Measurements from ENCODE around the gene FAM161B. TPM values are rescaled to one million over a fixed set of nuclear protein-coding genes. Genes with fewer than 3 reads are reported as not detected.

Gene FAM161B
- total RNA-seq, 1 experiment from 2014 or later, result 1.6 TPM

DNA sequence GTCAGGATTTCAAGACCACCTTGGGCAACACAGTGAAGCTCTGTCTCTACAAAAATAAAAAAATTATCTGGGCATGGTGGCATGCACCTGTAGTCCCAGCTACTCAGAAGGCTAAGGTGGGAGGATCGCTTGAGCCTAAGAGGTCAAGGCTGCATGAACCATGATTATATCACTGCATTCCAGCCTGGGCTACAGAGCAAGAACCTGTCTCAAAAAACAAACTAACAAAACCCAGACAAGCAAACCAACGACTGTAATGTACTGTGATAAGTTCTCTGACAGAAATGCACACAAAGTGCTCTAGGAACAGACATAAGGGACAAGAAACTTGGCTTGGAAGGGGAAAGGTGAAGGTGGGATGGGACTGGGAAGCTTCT, 46.8 kb upstream of the FAM161B start:
- Histone ChIP-seq H3K79me2 (ENCODE audit: insufficient read depth, low read length) (no peaks in the 10 kb centered on the region), H3K36me3 (ENCODE audit: control insufficient read depth in 1 of 2, insufficient read depth in 2 of 2, low read length in 2 of 2) (peaks cover 0 to 4% of the 10 kb centered on the region in 2 experiments; a peak in 1 of 4 replicates), H3K9ac (ENCODE audit: low read length) (no peak overlapping the region), H3K27ac (ENCODE audit: low read depth, low read length) (no peak overlapping the region), H3K4me1 (ENCODE audit: control insufficient read depth in 1 of 2, insufficient read depth in 2 of 2, low read length in 2 of 2) (no peaks in the 10 kb centered on the region), H2AFZ (ENCODE audit: low read depth, low read length, poor library complexity, severe bottlenecking) (no peak overlapping the region), H3K9me2 (ENCODE audit: insufficient read depth) (no peaks in the 10 kb centered on the region), H3K9me3 (ENCODE audit: control insufficient read depth in 1 of 2, insufficient read depth in 1 of 2, low read depth in 1 of 2, low read length in 2 of 2) (no peaks in the 10 kb centered on the region), H3K4me2 (ENCODE audit: low read length) (no peak overlapping the region), H4K20me1 (ENCODE audit: insufficient read depth) (no peaks in the 10 kb centered on the region), H3K27me3 (ENCODE audit: insufficient read depth, low read length) (no peaks in the 10 kb centered on the region), H3K4me3 (replicated peaks in 1 of 2; ENCODE audit: low read depth in 1 of 2, low read length in 2 of 2) (no peak overlapping the region)
- intact Hi-C loops (cut with micrococcal nuclease), result no loop called here
- ATAC-seq, result no peak
- RAD21 ChIA-PET (ENCODE audit: low non-redundant PET in 1 of 2, low total read pairs in 2 of 2, uncharacterized antibody in 2 of 2, unreplicated experiment in 2 of 2), result no interaction called here
- CTCF ChIA-PET, result no interaction called here
- BruUV-seq (replicated peaks), result no TSS peak
- no peak for DNase-seq (ENCODE audit: low read depth, low spot score)
- TF ChIP-seq ZBTB33 (IDR thresholded peaks at IDR 0.05; ENCODE audit: extremely low read depth, insufficient replicate concordance, low read length), result no peak
- TF ChIP-seq, protein P1, sequence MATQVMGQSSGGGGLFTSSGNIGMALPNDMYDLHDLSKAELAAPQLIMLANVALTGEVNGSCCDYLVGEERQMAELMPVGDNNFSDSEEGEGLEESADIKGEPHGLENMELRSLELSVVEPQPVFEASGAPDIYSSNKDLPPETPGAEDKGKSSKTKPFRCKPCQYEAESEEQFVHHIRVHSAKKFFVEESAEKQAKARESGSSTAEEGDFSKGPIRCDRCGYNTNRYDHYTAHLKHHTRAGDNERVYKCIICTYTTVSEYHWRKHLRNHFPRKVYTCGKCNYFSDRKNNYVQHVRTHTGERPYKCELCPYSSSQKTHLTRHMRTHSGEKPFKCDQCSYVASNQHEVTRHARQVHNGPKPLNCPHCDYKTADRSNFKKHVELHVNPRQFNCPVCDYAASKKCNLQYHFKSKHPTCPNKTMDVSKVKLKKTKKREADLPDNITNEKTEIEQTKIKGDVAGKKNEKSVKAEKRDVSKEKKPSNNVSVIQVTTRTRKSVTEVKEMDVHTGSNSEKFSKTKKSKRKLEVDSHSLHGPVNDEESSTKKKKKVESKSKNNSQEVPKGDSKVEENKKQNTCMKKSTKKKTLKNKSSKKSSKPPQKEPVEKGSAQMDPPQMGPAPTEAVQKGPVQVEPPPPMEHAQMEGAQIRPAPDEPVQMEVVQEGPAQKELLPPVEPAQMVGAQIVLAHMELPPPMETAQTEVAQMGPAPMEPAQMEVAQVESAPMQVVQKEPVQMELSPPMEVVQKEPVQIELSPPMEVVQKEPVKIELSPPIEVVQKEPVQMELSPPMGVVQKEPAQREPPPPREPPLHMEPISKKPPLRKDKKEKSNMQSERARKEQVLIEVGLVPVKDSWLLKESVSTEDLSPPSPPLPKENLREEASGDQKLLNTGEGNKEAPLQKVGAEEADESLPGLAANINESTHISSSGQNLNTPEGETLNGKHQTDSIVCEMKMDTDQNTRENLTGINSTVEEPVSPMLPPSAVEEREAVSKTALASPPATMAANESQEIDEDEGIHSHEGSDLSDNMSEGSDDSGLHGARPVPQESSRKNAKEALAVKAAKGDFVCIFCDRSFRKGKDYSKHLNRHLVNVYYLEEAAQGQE (IDR thresholded peaks at IDR 0.05; ENCODE audit: low read depth), result no peak
- TF ChIP-seq CTCF (IDR thresholded peaks at IDR 0.05 in 2 of 3, conservative IDR thresholded peaks at IDR 0.05 in 1 of 3; ENCODE audit: borderline replicate concordance in 1 of 3, insufficient read depth in 1 of 3, low read depth in 2 of 3, low read length in 2 of 3), result no peak
- no peak for TF ChIP-seq ZNF274 (IDR thresholded peaks at IDR 0.05; ENCODE audit: low read depth, low read length)
- no peak for TF ChIP-seq TCF7L2 (IDR thresholded peaks at IDR 0.05; ENCODE audit: borderline replicate concordance, extremely low read depth, insufficient read depth, insufficient read length)
- TF ChIP-seq JUND (IDR thresholded peaks at IDR 0.05), result no peak
- no peak for TF ChIP-seq SRF (IDR thresholded peaks at IDR 0.05; ENCODE audit: low read depth)
- POLR2A ChIA-PET, result no interaction called here

All from HCT116 (cell line).